ENCODE data around the gene VAX1. TPM values are rescaled to one million over a fixed set of nuclear protein-coding genes. Genes with fewer than 3 reads are reported as not detected.
"Not testable (repeated sequence)": the region's sequence is repeated elsewhere in the genome, so short reads cannot be mapped to it uniquely, and the experiment has no call there.

VAX1 gene
- total RNA-seq, 1 experiment from 2014 or later = 4.6 TPM

DNA sequence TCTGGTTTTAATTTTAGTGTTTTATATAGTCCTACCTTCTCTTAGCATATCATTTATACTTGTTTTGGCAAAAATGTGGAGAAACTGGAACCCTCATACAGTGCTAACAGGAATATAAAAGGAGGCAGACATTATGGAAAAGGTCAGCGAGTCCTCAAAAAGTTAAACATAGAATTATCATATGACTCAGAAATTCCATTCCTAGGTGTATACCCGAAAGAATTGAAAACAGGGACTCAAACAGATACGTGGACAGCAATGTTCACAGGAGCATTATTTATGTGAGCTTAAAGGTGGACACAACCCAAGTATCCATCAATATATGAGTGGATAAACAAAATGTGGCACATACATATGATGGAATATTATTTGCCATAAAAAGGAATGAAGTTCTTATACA is 51.5 kb downstream of the VAX1 start:
- no TSS peak for BruUV-seq (replicated peaks)
- ATAC-seq = no peak
- no peaks in the 10 kb centered on the region for H3K36me3 ChIP-seq (ENCODE audit: control insufficient read depth, insufficient read depth, low read length)
- intact Hi-C loops (cut with micrococcal nuclease; ENCODE audit: unreplicated experiment) = no loop called here
- H3K9me3 ChIP-seq (ENCODE audit: control insufficient read depth, insufficient read depth, low read depth, low read length) = no peaks in the 10 kb centered on the region
- CTCF ChIA-PET = no interaction called here
- TF ChIP-seq REST (IDR thresholded peaks at IDR 0.05; ENCODE audit: insufficient read depth in 1 of 2, low read depth in 2 of 2, low read length in 1 of 2) (no peak), TCF7L2 (IDR thresholded peaks at IDR 0.05; ENCODE audit: low read depth, low read length) (no peak), POLR2AphosphoS5 (IDR thresholded peaks at IDR 0.05; ENCODE audit: low read depth, low read length) (no peak), SIN3A (IDR thresholded peaks at IDR 0.05; ENCODE audit: borderline replicate concordance, insufficient read depth, low read depth, low read length) (no peak)
- TF ChIP-seq, protein P1, sequence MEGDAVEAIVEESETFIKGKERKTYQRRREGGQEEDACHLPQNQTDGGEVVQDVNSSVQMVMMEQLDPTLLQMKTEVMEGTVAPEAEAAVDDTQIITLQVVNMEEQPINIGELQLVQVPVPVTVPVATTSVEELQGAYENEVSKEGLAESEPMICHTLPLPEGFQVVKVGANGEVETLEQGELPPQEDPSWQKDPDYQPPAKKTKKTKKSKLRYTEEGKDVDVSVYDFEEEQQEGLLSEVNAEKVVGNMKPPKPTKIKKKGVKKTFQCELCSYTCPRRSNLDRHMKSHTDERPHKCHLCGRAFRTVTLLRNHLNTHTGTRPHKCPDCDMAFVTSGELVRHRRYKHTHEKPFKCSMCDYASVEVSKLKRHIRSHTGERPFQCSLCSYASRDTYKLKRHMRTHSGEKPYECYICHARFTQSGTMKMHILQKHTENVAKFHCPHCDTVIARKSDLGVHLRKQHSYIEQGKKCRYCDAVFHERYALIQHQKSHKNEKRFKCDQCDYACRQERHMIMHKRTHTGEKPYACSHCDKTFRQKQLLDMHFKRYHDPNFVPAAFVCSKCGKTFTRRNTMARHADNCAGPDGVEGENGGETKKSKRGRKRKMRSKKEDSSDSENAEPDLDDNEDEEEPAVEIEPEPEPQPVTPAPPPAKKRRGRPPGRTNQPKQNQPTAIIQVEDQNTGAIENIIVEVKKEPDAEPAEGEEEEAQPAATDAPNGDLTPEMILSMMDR (IDR thresholded peaks at IDR 0.05) = no peak
- H3K27me3 ChIP-seq (ENCODE audit: control insufficient read depth, insufficient read depth, low read length) = peaks cover 9% of the 10 kb centered on the region
- in situ Hi-C loops (cut with HindIII; ENCODE audit: low pct_unique_long_range_greater_than_20kb, low sequenced_read_pairs) = no loop called here
- no peak overlapping the region for H3K27ac ChIP-seq (ENCODE audit: low read length)
- H3K4me3 ChIP-seq (ENCODE audit: low read depth in 2 of 2, low read length in 2 of 2) = no peak overlapping the region
- DNase-seq (ENCODE audit: low read depth, low spot score) = no peak
- H3K4me1 ChIP-seq (ENCODE audit: control insufficient read depth, insufficient read depth, low read length) = no peaks in the 10 kb centered on the region
- POLR2A ChIA-PET = no interaction called here

GRCh38 chr10:117084421-117085246 is 53.4 kb downstream of the VAX1 start:
- H3K36me3 ChIP-seq (ENCODE audit: control insufficient read depth, insufficient read depth, low read length); intact Hi-C loops (cut with micrococcal nuclease; ENCODE audit: unreplicated experiment); BruUV-seq (replicated peaks); H3K27ac ChIP-seq (ENCODE audit: low read length); in situ Hi-C loops (cut with HindIII; ENCODE audit: low pct_unique_long_range_greater_than_20kb, low sequenced_read_pairs); CTCF ChIA-PET; H3K4me3 ChIP-seq (ENCODE audit: low read depth in 2 of 2, low read length in 2 of 2); ATAC-seq; H3K9me3 ChIP-seq (ENCODE audit: control insufficient read depth, insufficient read depth, low read depth, low read length); DNase-seq (ENCODE audit: low read depth, low spot score); H3K27me3 ChIP-seq (ENCODE audit: control insufficient read depth, insufficient read depth, low read length); H3K4me1 ChIP-seq (ENCODE audit: control insufficient read depth, insufficient read depth, low read length): not testable (repeated sequence)
- POLR2A ChIA-PET = interaction anchor here (0.5 kb wide), 1 partner anchor 78 kb away, joined by 3 read pairs; no protein-coding TSS in a partner anchor

Small RNA genes within 50 kb of the gene (microRNA-seq; reads per million reads assigned to microRNA genes)
- gene MIR3663 (ENCODE audit: unreplicated experiment) = not detected

Other genes with a start within 250 kb of the VAX1 start
- gene SHTN1, start 133.1 kb downstream of the VAX1 start, total RNA-seq (2021; ENCODE audit: unreplicated experiment) = 67.8 TPM
- not detected for gene KCNK18, start 59.2 kb upstream of the VAX1 start, total RNA-seq (2021; ENCODE audit: unreplicated experiment)
- not detected for gene SLC18A2, start 102.8 kb upstream of the VAX1 start, total RNA-seq (2021; ENCODE audit: unreplicated experiment)
- gene PDZD8, start 237.2 kb upstream of the VAX1 start, total RNA-seq (2021; ENCODE audit: unreplicated experiment) = 44.7 TPM